NCI-H1436 treated with DMSO at 0.1 percent for 48 hours (cell line): ENCODE measurements around the gene LENG1.

Experiments
- DNase-seq: peaks from one replicate; lab custom pipeline; 2025; lab: John Stamatoyannopoulos, UW

Gene LENG1

DNA sequence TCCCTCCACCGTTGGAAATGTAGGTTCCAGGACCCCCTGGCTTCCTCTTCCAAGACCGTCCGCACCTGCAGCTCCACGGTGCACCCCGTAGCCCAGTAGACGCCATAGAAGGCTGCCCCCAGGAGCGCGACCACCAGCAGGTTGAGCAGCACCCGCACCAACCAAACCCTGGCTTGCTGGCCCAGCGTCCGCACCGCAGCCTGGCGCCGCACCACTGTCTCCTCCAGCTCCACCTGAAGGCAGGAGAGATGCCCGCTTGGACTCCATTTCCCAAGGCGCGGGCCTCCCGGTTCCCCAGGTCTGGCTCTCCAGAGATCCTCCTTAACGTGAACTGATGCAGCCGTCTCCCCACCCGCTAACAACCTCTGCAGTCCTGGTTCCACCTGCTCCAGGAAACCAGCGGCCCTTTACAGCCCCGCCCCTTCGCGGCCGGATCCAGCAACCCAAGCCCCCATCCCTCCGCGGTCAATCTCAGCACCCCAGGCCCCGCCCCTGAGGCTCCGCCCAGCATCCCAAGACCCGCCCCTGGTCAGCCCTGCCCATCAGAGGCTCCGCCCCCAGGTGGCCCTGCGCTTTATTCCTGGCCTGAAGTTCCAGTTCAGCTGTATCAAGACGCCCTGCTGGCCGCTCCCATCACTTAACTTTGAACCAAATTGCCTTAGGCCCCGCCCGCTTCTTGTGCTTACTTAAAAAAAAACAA, 5.0 kb upstream of the LENG1 start:
- no peak for DNase-seq

DNA sequence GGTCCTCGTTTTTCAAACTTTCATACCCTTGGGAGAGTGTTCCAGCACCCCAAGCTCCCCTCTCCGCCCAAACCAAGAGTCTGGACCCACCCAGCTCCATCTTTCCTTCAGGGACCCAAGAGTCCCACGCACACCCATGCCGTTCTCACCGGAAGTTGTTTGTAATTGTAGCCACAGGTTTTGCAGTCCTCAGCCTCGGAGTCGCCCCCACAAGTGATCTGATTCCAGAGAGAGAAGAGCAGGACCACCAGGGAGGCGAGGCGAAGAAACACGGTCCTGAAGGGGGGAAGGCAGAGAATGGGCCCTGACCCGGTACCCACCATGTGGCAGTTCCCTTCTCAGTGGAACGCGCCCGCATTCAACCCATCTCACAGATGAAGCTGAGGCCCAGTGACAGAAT, 3.4 kb upstream of the LENG1 start:
- DNase-seq: no peak

DNA sequence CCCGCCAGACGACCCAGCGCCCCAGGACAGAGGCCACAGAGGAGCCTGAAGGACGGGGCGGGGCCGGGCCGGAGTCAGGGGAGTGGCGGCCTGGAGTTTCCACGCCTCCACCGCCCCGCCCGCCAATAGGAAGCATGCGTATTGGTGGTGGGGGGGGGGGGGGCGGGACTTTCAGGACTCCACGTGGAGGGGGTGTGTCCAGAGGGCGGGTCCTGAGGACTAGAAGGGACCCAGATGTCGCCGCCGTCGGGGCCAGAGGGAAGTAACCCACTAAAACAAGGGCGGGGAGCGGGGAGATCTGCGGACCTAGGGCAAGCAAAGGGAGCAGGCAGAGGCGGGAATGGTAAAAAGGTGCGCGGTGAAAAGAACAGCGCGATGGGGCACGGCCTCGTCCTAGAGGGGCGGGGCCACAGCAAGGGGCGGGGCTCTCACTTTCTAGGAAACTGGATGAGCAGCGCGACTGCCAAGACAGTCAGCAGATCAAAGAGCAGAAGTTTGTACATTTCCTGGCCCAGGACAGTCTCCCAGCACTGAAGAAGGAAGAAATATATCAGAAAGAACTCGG, 2.8 kb upstream of the LENG1 start:
- DNase-seq: peak; percentile 24

DNA sequence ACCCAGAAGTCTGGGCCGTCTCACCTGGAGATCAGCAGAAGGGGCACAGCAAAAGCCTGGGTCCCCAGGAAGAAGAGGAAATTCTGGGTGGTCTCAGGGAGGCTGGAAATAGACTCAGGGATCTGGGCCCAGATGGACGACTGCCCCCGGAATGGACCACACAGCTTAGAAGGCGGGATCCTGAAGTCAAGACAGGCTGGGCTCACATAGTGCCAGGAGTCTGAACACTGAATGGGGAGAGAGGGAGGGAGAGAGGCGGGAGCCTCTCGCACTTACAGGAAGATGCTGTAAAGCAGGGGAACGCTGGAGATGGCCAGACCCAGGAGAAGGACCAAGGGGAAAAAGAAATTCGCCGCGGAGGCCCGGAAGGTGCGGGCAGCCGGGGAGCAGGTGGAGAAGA, 1.3 kb upstream of the LENG1 start:
- no peak for DNase-seq

DNA sequence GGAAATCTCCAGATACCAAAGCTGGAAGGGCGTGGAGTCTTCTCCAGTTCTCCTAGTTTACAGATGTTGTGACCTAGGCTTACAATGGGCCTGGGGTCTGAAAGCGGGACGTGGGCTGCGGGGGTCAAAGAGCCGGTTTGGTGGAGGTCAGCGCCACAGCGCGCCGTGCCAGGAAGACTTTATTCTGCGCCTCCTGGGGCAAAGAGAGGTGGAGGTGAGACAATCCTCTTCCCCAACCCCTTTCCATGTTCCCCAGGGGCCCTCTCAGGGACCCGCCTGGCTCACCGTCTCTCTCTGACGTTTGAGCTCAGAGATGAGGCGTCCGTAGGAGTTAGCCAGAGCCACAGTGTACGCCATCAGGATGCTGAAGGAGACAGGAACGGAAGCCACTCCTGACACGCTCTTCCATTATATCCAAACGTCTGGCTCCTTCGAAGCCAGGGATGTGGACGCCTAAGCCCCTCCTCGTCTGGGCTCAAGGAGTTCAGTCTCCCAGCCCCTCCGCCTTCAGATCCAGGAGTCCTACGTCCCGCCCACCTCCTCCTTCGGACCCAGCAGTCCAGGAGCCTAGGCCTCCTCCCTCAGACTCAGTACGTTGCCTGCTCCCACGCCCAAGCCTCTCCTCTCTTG, 776 bp upstream of the LENG1 start:
- no peak for DNase-seq

DNA sequence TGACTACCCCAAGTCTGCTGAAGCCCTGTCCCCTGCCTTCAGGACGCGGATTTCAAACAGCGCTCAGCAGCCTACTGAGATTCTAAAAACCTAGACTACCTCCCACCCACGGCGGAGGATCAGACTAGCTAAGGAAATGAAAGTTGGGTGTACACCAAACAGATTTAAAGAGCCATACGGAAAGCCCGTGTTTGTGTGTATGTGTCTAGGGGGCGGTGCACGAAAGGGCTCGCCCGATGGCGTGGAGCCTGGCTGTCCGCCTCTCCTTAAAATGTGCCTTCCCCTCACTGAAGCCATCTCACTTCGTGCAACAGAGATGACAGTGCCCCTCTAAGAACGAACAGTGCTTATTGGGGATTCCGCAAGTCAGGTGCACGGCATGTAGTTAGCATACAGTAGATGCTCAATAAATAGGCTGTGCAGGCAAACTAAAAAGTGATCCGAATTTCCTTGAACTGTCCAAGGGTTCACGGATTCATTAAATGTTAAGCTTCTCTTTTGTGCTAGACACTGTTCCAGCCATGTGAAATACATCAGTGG, 639 bp downstream of the LENG1 start:
- no peak for DNase-seq

DNA sequence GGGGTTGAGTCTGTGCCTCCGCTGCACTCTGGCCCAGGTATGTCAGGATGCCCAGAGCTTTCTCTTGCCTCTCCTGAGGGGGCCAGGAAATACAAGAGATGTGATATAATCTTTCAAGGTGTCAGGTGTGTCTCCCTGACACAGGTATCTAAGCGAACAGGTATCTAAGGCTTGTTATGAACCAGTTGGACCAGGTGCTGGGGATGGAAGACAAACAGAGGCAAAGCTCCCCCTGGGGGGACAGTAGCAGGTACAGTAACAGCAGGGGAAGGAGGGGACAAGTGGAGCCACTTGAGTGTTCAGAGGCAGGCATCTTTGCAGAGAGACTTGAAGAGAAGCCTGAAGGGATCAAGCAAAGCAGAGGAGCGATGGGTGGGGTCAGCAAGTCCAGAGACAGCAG, 2.6 kb downstream of the LENG1 start:
- no peak for DNase-seq

DNA sequence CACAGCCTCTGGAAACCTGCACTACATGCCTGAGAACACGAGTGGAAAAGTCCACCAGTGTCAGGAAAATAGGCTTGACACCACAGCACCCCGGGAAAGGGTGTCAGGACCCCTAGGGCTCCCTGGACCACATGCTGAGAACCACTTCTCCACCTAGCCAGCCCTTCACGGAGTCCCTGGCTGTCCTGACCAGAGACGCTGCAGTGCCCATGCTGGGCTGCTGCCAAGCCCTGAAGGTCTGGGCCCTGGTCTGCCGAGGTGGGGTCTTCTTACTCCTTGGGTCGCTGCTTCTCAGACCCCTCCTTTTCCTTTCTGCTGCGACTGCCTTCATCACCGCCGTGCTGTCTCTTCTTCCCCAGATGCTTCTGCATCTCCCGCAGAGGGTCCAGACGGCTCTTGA, 3.0 kb downstream of the LENG1 start:
- DNase-seq: no peak

DNA sequence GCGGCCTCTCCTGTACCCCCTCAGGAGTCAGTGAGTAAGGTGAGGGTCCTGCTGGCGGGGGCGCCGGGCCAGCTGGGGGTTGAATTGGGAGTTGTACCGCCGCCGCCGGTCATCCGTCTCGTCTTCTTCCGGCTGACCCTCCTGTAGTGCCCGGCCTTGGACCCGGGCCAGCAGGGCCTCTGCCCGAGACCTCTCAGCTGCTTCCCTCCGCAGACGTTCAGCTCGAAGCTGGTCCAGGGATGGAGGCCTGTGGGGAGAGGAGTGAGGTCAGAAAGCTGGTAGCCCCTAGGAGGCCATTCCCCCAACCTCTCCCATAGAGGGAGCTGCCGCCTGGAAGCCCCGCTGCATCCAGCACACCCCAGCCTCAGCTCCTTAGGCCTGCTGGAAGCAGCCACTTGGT, 3.8 kb downstream of the LENG1 start:
- DNase-seq: no peak

DNA sequence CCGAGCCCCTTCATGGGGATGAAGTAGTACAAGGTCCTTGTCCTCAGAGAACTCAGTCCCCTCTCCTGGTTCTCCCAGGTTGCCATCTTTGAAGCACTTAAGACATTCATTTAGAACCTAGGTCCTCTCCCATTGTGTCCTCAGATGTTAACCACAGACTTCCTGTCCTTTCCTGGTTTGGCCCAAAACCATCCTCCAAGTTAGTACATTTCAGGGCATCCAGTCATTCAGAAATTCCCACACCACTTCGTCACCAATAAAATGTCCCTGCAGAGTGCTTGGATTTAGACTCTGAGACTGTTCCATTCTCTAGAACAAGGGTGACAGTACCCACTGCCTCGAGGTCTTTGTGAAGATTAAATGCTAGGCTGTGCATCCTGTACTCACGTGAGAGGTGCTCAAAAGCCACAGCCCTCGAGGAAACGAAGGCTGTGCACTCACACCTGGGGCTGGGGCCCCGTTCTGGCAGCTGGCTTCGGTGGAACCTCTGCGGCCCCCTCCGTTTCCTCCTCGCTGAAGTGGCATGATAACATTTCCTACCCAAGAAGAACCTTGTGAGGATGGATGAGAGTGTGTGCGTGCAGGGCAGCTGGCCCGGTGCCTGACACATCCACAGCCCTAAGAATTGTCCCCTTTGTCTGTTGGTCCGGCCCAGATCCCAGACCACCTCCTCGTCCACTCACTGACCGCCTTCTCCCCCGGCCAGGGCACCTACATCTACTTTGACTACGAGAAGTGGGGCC, 4.7 kb downstream of the LENG1 start:
- DNase-seq: no peak

DNA sequence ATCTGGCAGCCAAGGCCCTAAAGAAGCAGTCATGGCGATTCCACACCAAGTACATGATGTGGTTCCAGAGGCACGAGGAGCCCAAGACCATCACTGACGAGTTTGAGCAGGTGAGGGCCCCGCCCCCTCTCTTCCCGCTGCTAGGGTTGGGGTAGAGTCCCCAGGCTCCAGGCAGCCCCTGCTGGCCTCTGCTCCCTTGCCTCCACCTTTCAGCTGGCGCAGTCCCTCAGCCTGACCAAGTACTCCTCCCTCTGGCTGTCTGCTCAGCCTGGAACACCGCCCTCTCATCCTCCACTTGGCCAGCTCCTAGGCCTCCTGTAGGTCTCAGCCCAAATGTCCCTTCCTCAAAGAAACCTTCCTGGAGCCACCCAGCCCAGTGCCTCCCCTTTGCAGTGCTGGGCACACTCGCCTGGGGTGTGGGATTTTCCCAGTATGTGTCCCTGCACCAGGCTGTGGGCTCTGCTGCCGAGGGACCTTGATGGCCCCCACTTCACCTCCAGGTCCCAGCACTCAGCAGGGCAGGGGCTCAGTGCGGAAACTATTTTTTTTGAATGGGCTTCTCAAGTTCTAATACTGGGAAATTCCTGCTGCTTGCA, 5.7 kb downstream of the LENG1 start:
- DNase-seq: no peak

DNA sequence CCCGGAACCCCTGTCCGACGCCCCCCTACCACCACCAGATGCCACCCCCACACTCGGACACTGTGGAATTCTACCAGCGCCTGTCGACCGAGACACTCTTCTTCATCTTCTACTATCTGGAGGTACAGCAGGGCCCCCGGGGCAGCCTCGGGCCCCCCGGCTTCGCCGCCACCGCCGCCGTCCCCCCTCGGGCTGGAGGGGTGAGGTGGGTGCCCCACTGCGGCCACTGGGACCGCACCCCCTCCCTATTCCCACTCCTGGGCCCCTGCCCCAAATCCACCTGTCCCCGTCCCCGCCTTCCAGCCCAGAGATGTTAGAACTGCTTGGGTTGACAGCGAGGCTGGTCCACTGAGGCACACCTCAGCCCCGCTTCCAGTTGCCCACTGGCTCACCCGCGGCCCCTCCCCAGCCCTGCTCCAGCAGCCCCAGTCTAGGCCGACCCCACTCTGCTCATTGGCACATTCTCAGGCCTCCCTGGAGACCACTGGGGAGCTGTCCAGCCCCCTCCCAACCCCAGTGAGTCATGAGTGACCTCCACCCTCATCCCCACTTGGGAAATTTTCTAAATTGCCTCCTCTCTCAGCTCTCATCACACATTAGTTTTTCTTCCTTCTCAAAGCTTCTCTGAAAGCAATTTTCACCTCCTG, 6.5 kb downstream of the LENG1 start:
- no peak for DNase-seq

DNA sequence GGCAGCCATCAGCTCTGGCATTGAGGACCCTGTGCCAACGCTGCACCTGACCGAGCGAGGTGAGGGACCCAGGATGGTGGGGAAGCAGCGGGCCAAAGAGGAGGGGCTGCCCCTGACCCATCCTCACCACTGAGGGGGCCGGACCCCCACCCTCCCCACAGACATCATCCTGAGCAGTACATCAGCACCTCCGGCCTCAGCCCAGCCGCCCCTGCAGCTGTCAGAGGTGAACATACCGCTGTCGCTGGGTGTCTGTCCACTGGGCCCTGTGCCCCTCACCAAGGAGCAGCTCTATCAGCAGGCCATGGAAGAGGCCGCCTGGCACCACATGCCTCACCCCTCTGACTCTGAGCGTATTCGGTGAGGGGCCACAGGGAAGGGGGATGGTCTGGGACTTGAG, 7.3 kb downstream of the LENG1 start:
- no peak for DNase-seq

DNA sequence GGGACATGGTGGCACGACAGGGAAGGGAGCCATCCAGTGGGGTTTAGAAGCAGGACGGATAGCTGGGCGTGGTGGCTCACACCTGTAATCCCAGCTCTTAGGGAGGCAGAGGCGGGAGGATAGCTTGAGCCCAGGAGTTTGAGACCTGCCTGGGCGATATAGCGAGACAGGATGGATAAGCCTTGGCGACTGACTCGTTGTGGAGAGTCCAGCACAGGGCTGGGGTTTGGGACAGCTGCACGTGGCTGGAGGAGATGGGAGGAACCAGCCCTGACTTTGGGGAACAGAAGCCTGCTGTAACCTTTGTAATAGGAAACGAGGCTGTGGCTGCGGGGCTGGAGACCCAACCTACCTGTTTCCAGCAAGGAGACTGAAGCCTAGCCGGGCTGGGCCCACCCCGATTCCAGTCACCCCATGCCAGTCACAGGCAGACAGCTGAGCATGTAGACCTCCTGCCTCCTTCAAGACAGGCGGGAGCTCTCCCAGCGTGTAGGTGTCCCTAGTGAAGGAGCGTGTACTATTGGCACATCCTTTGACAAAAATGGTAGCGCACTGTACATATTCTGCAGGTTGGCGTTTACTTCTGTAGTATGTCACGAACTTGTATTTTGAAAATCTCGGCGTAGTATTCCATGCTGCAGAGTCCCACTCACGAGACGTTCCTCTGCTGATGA, 8.0 kb downstream of the LENG1 start:
- no peak for DNase-seq

DNA sequence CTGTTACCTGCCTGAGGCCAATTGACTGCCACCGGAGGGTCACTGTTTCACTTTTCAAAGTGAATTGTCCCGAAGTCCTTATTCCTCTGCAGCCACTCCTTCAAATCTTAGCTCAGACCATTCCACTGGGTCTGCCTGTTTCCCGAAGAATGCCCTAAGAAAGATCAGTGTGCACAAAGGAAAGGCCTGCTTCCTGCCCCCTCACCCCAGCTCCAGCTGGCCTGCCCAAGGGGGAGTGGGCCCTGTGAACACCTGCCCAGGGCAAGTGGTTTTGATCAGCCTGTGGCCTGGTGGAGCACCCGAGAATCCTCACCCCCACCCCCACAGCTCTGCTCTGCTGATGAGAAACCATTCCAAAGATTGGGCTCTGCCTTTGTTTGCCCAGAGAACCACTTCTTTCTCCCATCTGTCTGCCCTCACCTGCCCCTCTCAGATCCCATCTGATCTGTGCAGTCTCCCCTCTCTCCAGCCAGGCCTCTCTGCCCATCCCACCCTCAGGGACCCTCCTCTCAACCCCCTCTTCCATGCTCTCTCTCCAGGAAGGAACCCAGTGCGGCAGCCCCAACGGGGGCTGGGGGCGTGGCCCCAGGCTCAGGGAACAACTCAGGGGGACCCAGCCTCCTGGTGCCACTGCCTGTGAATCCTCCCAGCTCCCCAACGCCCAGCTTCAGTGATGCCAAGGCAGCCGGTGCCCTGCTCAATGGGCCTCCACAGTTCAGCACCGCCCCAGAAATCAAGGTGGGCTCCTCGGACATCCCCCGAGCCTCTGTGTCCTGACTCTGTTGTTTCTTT, 10.3 kb downstream of the LENG1 start:
- no peak for DNase-seq

DNA sequence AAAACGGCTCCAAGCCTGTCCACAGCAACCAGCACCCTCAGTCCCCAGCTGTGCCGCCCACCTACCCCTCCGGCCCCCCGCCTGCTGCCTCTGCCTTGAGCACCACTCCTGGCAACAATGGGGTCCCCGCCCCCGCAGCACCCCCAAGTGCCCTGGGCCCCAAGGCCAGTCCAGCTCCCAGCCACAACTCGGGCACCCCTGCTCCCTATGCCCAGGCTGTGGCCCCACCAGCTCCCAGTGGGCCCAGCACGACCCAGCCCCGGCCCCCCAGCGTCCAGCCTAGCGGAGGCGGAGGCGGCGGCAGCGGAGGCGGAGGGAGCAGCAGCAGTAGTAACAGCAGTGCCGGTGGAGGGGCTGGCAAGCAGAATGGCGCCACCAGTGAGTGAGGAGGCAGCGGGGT, 11.4 kb downstream of the LENG1 start:
- no peak for DNase-seq

DNA sequence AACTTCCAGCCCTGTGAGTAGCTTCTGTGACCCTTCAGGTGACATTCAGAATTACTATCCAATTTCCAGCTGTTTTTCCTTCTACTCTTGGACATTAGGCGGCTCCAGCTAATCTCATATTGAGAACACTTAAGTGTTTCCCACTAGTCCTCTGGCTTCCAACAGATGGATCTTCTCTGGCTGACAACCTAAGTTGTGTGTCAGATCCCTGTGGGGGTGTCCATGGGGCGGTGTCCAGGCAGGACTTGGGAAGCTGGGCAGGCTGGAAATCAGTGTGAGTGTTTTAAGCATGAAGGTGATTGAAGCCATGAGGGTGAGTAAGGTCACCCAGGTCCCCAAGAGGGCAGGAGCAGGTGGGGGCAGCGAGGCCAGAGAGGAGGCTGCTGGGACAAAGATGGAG, 11.8 kb downstream of the LENG1 start:
- DNase-seq: no peak

DNA sequence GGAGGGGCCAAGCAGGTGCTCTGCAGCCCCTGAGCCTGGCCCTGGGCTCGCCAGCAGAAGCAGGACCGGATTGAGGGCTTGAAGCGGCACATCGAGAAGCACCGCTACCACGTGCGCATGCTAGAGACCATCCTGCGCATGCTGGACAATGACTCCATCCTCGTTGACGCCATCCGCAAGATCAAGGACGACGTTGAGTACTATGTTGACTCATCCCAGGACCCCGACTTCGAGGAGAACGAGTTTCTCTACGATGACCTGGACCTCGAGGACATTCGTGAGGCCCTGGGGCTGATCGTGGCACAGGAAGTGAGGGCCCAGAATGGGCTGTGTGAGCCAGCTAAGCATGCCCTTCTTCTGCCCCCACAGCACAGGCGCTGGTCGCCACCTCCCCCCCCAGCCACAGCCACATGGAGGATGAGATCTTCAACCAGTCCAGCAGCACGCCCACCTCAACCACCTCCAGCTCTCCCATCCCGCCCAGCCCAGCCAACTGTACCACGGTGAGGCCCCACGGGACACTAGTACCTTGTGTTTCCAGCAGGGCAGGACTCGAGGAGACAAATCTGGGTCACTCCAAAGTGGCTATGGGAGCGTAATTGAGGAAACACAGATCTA, 13.9 kb downstream of the LENG1 start:
- no peak for DNase-seq

DNA sequence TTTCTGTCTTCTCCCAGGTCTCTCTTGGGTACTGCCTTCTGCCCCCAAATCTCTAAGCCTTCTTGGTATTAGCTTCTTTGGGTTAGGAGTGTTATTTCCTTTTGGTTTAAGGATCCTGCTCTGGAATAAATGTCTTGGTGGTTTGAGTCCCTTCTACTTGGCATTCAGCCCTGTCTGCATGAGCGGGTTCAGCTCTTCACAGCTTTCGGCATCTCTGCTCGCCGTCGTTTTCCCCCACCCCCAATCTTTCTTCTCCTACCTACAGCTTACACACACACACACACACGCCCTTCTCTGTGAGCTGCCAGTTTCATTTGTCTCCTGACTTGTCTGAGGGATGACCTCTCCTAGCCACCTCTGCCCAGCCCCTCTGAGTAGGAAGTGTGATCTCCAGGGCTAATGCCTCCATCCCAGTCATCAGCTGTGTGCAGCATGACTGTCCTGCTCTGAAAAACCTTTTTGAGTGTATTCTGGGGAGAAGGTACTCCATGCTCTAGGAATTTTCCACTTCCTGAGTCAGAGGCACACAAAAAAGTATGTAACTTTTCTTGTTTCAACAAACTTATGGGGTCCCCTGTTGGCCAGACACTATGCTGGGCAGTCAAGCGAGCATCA, 17.2 kb downstream of the LENG1 start:
- DNase-seq: no peak

DNA sequence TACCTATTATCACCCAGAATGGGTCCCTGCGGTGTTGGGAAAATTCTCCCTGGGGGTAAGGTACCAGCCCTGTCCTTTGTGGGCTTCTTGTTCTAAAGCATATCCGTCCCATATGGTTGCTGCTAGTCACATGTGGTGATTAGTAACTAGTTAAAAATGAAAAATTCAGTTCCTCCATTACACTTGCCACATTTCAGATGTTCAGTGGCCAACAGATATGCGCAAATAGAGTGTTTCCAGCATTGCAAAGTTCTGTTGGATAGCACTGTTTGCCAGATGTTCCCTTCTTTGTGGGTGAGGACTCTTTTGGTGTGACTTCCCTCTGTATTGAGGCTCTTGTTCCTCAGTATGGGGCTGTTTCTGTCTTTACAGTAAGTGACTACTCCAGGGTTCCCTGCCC, 18.2 kb downstream of the LENG1 start:
- no peak for DNase-seq
